Measurements from ENCODE around the gene EFHD1.

Gene EFHD1, protein sequence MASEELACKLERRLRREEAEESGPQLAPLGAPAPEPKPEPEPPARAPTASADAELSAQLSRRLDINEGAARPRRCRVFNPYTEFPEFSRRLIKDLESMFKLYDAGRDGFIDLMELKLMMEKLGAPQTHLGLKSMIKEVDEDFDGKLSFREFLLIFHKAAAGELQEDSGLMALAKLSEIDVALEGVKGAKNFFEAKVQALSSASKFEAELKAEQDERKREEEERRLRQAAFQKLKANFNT

DNA sequence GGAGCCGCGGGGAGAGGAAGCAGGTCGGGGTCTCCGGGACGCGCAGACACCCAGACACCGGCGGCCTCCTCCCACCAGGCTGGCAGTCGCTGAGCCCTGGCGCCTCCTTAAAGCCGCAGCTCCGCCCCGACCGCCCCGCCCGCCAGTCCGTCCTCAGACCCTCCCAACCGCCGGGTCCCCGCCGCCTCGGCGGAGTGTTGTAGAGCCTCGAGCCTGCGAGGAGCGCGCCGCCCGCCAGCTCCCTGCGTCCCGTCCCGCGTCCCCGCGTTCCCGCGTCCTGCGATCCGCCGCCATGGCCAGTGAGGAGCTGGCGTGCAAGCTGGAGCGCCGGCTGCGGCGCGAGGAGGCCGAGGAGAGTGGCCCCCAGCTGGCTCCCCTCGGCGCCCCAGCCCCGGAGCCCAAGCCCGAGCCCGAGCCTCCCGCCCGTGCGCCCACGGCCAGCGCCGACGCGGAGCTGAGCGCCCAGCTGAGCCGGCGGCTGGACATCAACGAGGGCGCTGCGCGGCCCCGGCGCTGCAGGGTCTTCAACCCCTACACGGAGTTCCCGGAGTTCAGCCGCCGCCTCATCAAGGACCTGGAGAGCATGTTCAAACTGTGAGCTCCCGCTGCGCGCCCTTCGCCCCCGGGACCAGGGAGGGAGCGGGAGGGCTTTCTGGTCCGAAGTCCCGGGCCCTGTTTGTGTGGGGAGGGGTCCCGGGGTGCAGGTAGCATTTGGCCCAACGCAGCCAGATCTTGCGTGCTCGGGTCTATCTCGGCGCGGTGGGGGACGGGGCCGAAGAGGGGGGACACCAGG lies at the start of gene EFHD1:
Gene EFHD1 (plus strand): TSS at position 192 of the 793 bp plus-strand sequence. CDS start 101 bp downstream, at position 293.
- H3K4me3 ChIP-seq (ENCODE audit: low read length in 2 of 2): peak within 1 kb of the TSS; percentile 62 to 72
- peak within 1 kb of the TSS; percentile 31 for H3K27ac ChIP-seq (ENCODE audit: low read length)
- H3K36me3 ChIP-seq (ENCODE audit: control insufficient read depth in 2 of 2, insufficient read depth in 2 of 2, low read length in 2 of 2): no peaks in the 10 kb centered on the region
- no peaks in the 10 kb centered on the region for H3K9me3 ChIP-seq (ENCODE audit: control insufficient read depth in 2 of 2, low read length in 2 of 2)
- peaks cover 22 to 33% of the 10 kb centered on the region in 2 donors for H3K27me3 ChIP-seq (ENCODE audit: control insufficient read depth in 1 of 2, insufficient read depth in 2 of 2, low read length in 2 of 2)
- H3K4me1 ChIP-seq (ENCODE audit: control insufficient read depth, insufficient read depth, low read length): peaks cover 15% of the 10 kb centered on the region
- H3K9ac ChIP-seq (ENCODE audit: low read length in 2 of 2): peak within 1 kb of the TSS; percentile 13 to 33

DNA sequence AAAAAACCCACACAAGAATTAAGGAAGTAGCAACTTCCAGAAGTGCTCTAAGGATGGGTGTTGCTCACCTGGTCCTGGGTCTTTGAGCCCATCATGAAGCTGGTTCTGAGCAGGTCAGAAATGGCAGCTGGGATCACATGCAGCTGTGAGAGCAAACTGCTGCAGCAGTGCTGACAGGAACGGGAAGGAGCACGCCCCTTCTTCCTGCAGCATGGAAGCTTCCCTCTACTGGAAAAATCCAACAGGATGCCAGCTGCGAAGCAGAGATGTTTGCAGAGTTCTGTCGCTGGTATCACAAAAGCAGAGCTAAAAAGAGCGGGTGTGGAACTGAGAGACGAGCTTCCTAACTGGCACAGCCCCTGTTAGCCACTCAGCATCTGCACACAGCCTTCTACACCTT lies 49.2 kb upstream of the EFHD1 start:
- Histone ChIP-seq H3K4me3 (ENCODE audit: low read length in 2 of 2) (no peak overlapping the region), H3K36me3 (ENCODE audit: control insufficient read depth in 2 of 2, insufficient read depth in 2 of 2, low read length in 2 of 2) (peaks cover 26 to 29% of the 10 kb centered on the region in 2 donors), H3K4me1 (ENCODE audit: control insufficient read depth, insufficient read depth, low read length) (peaks cover 8% of the 10 kb centered on the region), H3K9me3 (ENCODE audit: control insufficient read depth in 2 of 2, low read length in 2 of 2) (no peaks in the 10 kb centered on the region), H3K27ac (ENCODE audit: low read length) (no peak overlapping the region), H3K9ac (ENCODE audit: low read length in 2 of 2) (no peak overlapping the region), H3K27me3 (ENCODE audit: control insufficient read depth in 1 of 2, insufficient read depth in 2 of 2, low read length in 2 of 2) (no peaks in the 10 kb centered on the region)

DNA sequence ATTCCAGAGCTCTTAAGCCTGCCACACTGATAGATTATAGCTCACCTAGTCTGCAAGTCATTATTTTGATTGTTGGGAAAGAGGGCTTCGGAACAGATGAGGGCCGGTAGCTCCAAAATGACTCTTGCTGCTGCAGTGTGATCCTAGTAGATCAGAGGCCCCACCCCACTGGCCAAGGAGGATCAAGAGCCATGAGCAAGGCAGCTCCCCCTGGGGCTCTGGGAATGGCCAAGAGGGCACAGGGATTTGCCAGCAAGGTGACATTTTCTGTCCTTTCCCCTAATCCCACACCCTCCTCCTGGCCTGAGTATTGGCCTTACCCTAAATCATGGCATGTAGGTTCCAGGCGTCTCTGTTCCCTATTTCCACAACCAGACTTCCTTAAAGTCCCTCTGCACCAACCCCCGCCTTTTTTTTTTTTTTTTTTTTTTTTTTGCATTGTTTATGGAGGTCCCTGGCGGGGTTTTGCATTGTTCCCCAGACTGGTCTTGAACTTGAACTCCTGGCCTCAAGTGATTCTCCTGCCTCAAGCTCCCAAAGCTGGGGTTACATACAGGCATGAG lies 46.4 kb upstream of the EFHD1 start:
- H3K4me1 ChIP-seq (ENCODE audit: control insufficient read depth, insufficient read depth, low read length): peaks cover 9% of the 10 kb centered on the region
- no peak overlapping the region for H3K4me3 ChIP-seq (ENCODE audit: low read length in 2 of 2)
- H3K9ac ChIP-seq (ENCODE audit: low read length in 2 of 2): no peak overlapping the region
- peaks cover 13% of the 10 kb centered on the region in 2 donors for H3K36me3 ChIP-seq (ENCODE audit: control insufficient read depth in 2 of 2, insufficient read depth in 2 of 2, low read length in 2 of 2)
- no peaks in the 10 kb centered on the region for H3K9me3 ChIP-seq (ENCODE audit: control insufficient read depth in 2 of 2, low read length in 2 of 2)
- no peaks in the 10 kb centered on the region for H3K27me3 ChIP-seq (ENCODE audit: control insufficient read depth in 1 of 2, insufficient read depth in 2 of 2, low read length in 2 of 2)
- no peak overlapping the region for H3K27ac ChIP-seq (ENCODE audit: low read length)

DNA sequence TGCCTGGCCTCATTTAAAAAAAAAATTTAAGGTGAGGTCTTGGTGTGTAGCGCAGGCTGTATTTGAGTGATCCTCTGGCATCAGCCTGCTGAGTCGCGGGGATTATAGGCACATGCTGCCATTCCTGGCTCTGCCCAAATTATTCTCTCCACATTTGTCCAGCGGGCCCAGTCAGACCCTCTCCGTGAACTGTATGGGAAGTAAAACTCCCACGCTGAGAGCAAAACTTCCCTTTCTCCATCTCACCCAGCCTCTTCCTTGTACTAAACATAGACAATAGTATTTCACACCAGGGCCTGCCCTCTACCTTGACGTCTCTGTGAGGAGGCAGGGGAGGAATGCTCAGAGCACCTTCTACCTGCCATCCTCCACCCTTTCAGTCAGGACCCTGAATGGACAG lies 45.9 kb upstream of the EFHD1 start:
- Histone ChIP-seq H3K9me3 (ENCODE audit: control insufficient read depth in 2 of 2, low read length in 2 of 2) (no peaks in the 10 kb centered on the region), H3K27ac (ENCODE audit: low read length) (no peak overlapping the region), H3K4me1 (ENCODE audit: control insufficient read depth, insufficient read depth, low read length) (peaks cover 10% of the 10 kb centered on the region), H3K9ac (ENCODE audit: low read length in 2 of 2) (no peak overlapping the region), H3K4me3 (ENCODE audit: low read length in 2 of 2) (no peak overlapping the region), H3K27me3 (ENCODE audit: control insufficient read depth in 1 of 2, insufficient read depth in 2 of 2, low read length in 2 of 2) (no peaks in the 10 kb centered on the region), H3K36me3 (ENCODE audit: control insufficient read depth in 2 of 2, insufficient read depth in 2 of 2, low read length in 2 of 2) (peaks cover 9 to 12% of the 10 kb centered on the region in 2 donors)

DNA sequence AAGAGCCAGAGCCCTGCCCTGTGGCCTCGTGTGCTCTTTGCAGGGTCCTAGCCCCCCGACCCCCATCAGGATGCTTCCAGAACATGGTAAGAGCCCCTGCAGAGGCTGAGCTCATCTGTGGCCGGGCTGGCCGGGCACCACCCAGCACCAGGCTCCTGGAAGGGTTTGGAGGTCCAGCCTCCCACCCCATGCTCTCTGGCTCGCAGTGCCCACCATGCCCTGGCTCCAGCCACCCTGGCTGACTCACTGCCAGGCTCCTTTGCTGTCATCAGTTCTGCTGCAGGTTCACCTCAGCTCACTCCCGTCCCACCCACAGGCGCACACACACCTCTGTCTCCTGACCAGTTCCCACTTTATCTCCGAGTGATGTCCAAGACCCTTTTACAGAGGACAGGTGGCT lies 45.4 kb upstream of the EFHD1 start:
- peaks cover 6 to 7% of the 10 kb centered on the region in 2 donors for H3K36me3 ChIP-seq (ENCODE audit: control insufficient read depth in 2 of 2, insufficient read depth in 2 of 2, low read length in 2 of 2)
- no peak overlapping the region for H3K9ac ChIP-seq (ENCODE audit: low read length in 2 of 2)
- no peak overlapping the region for H3K4me3 ChIP-seq (ENCODE audit: low read length in 2 of 2)
- no peak overlapping the region for H3K27ac ChIP-seq (ENCODE audit: low read length)
- H3K27me3 ChIP-seq (ENCODE audit: control insufficient read depth in 1 of 2, insufficient read depth in 2 of 2, low read length in 2 of 2): no peaks in the 10 kb centered on the region
- peaks cover 15% of the 10 kb centered on the region for H3K4me1 ChIP-seq (ENCODE audit: control insufficient read depth, insufficient read depth, low read length)
- no peaks in the 10 kb centered on the region for H3K9me3 ChIP-seq (ENCODE audit: control insufficient read depth in 2 of 2, low read length in 2 of 2)

DNA sequence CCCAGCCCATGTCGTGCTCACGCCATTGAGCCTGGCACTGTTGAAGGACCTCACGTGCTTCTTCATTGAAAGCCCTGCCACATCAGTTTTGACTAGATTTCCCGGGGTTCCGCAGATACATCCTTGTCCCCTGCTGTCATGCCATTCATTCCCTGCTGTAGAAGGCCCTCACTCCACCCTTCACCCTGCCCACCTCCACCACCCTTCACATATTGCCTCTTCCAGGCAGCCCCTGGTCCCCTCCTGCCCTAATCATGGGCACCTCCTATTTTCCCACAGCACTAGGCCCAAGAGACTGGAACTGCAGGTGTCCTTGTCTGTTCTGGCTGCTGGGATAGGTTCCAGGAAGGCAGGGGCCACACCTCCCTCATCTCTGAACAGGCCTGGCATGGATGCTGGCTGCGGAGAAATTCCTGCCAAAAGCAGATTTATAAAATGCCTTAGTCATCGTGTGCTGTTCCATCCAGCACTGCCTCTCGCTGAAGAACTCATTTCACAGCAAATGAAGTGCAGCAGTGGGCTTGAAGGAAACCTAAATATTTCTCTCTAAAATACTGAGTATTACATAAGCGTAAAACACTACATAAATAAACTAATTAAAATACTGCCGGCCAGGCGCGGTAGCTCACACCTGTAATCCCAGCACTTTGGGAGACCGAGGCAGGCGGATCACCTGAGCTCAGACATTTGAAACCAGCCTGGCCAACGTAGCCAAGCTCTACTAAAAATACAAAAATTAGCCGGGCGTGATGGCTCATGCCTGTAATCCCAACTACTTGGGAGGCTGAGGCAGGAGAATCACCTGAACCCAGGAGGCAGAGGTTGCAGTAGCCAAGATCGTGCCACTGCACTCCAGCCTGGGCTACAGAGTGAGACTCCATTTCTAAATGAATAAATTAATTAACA lies 44.5 kb upstream of the EFHD1 start:
- Histone ChIP-seq H3K9me3 (ENCODE audit: control insufficient read depth in 2 of 2, low read length in 2 of 2) (no peaks in the 10 kb centered on the region), H3K4me1 (ENCODE audit: control insufficient read depth, insufficient read depth, low read length) (peaks cover 21% of the 10 kb centered on the region), H3K27me3 (ENCODE audit: control insufficient read depth in 1 of 2, insufficient read depth in 2 of 2, low read length in 2 of 2) (no peaks in the 10 kb centered on the region), H3K4me3 (ENCODE audit: low read length in 2 of 2) (no peak overlapping the region), H3K27ac (ENCODE audit: low read length) (no peak overlapping the region), H3K9ac (ENCODE audit: low read length in 2 of 2) (no peak overlapping the region), H3K36me3 (ENCODE audit: control insufficient read depth in 2 of 2, insufficient read depth in 2 of 2, low read length in 2 of 2) (peaks cover 3% of the 10 kb centered on the region in 2 donors)

DNA sequence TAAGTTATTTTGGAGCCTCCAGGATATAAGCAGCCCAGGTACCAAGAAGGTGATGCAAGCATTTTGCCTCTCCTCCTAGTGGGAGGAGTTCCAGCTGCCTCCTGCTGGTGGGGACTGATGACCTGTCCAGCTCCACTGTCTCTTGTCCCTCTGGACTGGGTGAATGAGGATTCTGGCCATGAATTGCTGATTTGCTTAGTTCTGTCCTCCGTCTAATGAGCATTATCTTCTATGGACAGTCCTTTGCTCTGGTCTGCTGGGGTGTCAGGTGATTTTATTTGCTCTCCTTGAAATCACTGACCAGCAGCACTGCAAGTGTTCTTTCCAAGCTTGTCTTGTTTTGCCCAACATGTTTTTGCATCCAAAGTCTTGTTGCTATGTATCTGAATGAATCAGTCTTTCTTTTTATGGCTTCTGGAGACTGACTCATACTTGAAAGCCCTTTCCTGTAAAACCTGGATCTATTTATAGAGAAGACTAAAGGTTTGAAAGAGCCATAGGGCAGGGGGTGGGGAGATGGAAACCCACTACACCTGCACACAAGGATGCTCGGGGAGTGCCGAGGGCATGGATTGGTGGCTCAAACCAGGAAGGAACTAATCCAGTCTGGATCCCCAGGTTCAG lies 40.5 kb upstream of the EFHD1 start:
- no peak overlapping the region for H3K9ac ChIP-seq (ENCODE audit: low read length in 2 of 2)
- H3K4me1 ChIP-seq (ENCODE audit: control insufficient read depth, insufficient read depth, low read length): peaks cover 21% of the 10 kb centered on the region
- peak overlapping the region; percentile 31 for H3K27ac ChIP-seq (ENCODE audit: low read length)
- no peak overlapping the region for H3K4me3 ChIP-seq (ENCODE audit: low read length in 2 of 2)
- no peaks in the 10 kb centered on the region for H3K36me3 ChIP-seq (ENCODE audit: control insufficient read depth in 2 of 2, insufficient read depth in 2 of 2, low read length in 2 of 2)
- H3K27me3 ChIP-seq (ENCODE audit: control insufficient read depth in 1 of 2, insufficient read depth in 2 of 2, low read length in 2 of 2): no peaks in the 10 kb centered on the region
- no peaks in the 10 kb centered on the region for H3K9me3 ChIP-seq (ENCODE audit: control insufficient read depth in 2 of 2, low read length in 2 of 2)

DNA sequence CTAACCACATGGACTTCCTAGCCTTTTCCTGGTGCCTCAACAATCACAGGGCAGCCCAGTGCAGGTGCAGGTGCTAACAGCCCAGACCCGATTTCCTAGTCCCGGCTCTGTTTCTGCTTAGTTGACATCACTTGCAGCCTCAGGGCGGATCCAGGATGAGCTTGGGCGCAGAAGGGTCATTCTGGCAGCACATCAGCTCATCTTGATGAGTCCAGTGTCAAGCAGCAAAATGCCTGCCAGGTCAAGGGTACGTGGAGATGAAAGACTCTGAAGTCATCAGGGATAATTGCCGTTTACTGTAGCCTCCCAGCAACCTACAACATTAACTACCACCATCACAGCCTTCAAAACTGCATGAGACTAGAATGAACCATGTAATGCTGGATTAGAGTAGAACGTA lies 39.4 kb upstream of the EFHD1 start:
- H3K36me3 ChIP-seq (ENCODE audit: control insufficient read depth in 2 of 2, insufficient read depth in 2 of 2, low read length in 2 of 2): no peaks in the 10 kb centered on the region

DNA sequence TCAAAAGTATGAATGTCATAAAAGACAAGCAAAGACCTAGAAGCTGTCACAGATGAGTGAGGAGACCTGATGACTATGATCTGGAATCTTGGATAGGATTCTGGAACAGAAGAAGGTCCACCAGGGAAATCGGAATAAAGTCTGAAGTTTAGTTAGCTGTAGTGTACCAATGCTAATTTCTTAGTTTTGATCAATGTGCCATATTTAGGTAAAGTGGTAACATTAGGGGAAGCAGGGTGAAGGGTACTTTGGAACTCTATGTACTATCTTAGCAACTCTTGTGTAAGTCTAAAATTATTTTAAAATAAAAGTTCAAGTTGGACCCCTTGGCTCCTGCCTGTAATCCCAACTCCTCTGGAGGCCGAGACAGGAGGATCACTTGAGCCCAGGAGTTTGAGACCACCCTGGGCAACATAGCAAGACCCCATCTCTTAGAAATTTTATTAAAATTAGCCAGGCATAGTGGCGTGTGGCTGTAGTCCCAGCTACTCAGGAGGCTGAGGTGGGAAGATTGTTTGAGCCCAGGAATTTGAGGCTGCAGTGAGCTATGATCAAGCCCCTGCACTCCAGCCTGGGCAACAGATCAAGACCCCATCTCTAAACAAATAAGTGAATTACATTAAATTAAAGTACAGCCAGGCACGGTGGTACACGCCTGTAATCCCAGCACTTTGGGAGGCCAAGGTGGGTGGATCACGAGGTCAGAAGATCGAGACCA lies 35.9 kb upstream of the EFHD1 start:
- Histone ChIP-seq H3K4me1 (ENCODE audit: control insufficient read depth, insufficient read depth, low read length) (peaks cover 12% of the 10 kb centered on the region), H3K27me3 (ENCODE audit: control insufficient read depth in 1 of 2, insufficient read depth in 2 of 2, low read length in 2 of 2) (no peaks in the 10 kb centered on the region), H3K9ac (ENCODE audit: low read length in 2 of 2) (no peak overlapping the region), H3K27ac (ENCODE audit: low read length) (no peak overlapping the region), H3K36me3 (ENCODE audit: control insufficient read depth in 2 of 2, insufficient read depth in 2 of 2, low read length in 2 of 2) (no peaks in the 10 kb centered on the region), H3K9me3 (ENCODE audit: control insufficient read depth in 2 of 2, low read length in 2 of 2) (no peaks in the 10 kb centered on the region), H3K4me3 (ENCODE audit: low read length in 2 of 2) (no peak overlapping the region)

More for the DNA sequence above, 39.4 kb upstream of the EFHD1 start:
- H3K9ac ChIP-seq (ENCODE audit: low read length in 2 of 2): no peak overlapping the region
- H3K27ac ChIP-seq (ENCODE audit: low read length): no peak overlapping the region
- H3K4me1 ChIP-seq (ENCODE audit: control insufficient read depth, insufficient read depth, low read length): peaks cover 16% of the 10 kb centered on the region
- H3K9me3 ChIP-seq (ENCODE audit: control insufficient read depth in 2 of 2, low read length in 2 of 2): no peaks in the 10 kb centered on the region
- H3K4me3 ChIP-seq (ENCODE audit: low read length in 2 of 2): no peak overlapping the region
- no peaks in the 10 kb centered on the region for H3K27me3 ChIP-seq (ENCODE audit: control insufficient read depth in 1 of 2, insufficient read depth in 2 of 2, low read length in 2 of 2)

Data from stomach smooth muscle (tissue), 2 donors.